Measurements from ENCODE around the gene KCNH2. TPM values are rescaled to one million over a fixed set of nuclear protein-coding genes. Genes with fewer than 3 reads are reported as not detected.
A peak's percentile ranks its signal among the peaks of the same experiment; 100 is the strongest.

KCNH2 gene
- total and polyA plus RNA-seq, 10 donors: 0.67 to 5.1 (median 2.3) TPM

DNA sequence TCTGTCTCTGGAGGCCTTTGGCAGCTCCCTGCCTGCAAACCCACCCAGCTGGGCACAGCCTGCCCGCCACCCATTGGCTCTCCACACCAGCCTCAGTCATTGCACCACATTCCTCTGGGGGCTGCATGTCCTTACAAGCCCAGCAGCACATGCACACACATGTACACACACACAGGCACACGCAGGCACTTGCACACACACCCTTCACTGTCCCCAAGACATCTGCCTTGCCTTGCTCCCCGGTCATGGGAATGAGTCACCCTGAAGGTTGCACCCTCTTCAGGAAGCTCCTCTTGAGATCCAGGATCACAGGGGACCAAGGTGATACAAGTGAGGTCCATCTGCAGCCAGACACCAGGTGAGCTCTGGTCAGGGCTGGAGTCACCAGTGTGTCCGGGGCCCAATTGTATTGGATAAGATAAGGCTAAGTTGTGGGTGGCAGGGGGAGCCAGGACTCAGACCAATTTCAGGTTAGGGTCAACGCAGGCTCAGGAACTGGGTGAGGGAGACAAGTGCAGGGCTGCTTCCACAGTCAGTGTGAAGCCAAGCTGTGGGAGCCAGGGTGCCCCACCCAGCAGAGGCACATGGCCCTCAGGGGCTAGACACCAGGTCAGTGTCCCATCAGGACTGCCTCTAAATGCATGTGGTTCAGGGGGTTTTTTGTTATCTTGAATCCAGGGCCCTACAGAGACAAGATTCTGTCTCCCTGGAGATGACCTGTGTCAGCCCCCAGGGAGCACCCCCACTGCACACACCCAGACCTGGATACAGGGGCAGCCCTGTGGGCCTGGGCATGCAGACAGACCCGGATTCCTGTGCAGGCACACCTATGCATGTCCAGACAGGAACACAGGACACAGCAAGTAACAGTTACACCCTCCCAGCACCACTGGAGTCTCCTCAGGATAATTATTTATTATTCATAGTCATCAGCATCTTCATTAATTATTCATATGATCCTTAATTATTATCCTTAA, 33.8 kb downstream of the KCNH2 start:
- TF ChIP-seq POLR2AphosphoS5 (IDR thresholded peaks at IDR 0.05) (no peak), POLR2A (IDR thresholded peaks at IDR 0.05) (no peak)
- TF ChIP-seq, protein P1, sequence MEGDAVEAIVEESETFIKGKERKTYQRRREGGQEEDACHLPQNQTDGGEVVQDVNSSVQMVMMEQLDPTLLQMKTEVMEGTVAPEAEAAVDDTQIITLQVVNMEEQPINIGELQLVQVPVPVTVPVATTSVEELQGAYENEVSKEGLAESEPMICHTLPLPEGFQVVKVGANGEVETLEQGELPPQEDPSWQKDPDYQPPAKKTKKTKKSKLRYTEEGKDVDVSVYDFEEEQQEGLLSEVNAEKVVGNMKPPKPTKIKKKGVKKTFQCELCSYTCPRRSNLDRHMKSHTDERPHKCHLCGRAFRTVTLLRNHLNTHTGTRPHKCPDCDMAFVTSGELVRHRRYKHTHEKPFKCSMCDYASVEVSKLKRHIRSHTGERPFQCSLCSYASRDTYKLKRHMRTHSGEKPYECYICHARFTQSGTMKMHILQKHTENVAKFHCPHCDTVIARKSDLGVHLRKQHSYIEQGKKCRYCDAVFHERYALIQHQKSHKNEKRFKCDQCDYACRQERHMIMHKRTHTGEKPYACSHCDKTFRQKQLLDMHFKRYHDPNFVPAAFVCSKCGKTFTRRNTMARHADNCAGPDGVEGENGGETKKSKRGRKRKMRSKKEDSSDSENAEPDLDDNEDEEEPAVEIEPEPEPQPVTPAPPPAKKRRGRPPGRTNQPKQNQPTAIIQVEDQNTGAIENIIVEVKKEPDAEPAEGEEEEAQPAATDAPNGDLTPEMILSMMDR (IDR thresholded peaks at IDR 0.05 in 8 of 11, conservative IDR thresholded peaks at IDR 0.05 in 3 of 11): no peak
- H3K9me3 ChIP-seq: no peaks in the 10 kb centered on the region
- no peak overlapping the region for H3K4me3 ChIP-seq
- peaks cover 0 to 41% (median 10%) of the 10 kb centered on the region in 7 donors for H3K27me3 ChIP-seq (replicated peaks in 1 of 7)
- intact Hi-C loops (cut with DNase I; ENCODE audit: low total_unique reads): no loop called here
- peak; percentile 60 for DNase-seq
- no peak overlapping the region for H3K27ac ChIP-seq
- H3K36me3 ChIP-seq: no peaks in the 10 kb centered on the region
- peaks cover 0 to 14% (median 7%) of the 10 kb centered on the region in 6 donors for H3K4me1 ChIP-seq
- WGBS, 5 donors: 80 to 91% (median 86%) methylated on average over 4 to 6 of the region's 6 CpGs

DNA sequence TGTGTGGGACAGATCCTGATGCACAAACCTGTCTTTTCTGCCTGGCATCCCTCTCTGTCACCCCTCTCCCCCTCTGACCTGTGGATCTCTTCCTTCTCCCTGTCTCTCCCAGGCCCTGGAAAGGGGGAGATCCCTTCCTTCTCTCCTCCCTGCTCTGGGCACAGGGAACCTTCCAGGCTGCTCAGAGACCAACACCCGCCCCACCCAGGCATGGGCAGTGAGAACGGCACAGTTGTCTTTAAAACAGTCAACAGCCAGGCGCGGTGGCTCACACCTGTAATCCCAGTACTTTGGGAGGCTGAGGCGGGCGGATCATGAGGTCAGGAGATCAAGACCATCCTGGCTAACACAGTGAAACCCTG, 34.7 kb downstream of the KCNH2 start:
- DNase-seq: no peak
- peaks cover 0 to 43% (median 10%) of the 10 kb centered on the region in 7 donors for H3K27me3 ChIP-seq (replicated peaks in 1 of 7)
- peaks cover under 1 to 17% (median 12%) of the 10 kb centered on the region in 6 donors for H3K4me1 ChIP-seq
- WGBS, 5 donors: 90 to 100% (median 94%) methylated on average over 6 of the region's 6 CpGs
- no peak for TF ChIP-seq POLR2A (IDR thresholded peaks at IDR 0.05)
- TF ChIP-seq POLR2AphosphoS5 (IDR thresholded peaks at IDR 0.05): no peak
- TF ChIP-seq, protein P1 (IDR thresholded peaks at IDR 0.05 in 8 of 11, conservative IDR thresholded peaks at IDR 0.05 in 3 of 11): no peak
- no peaks in the 10 kb centered on the region for H3K36me3 ChIP-seq
- intact Hi-C loops (cut with DNase I; ENCODE audit: low total_unique reads): no loop called here
- no peak overlapping the region for H3K27ac ChIP-seq
- no peak overlapping the region for H3K4me3 ChIP-seq
- H3K9me3 ChIP-seq: no peaks in the 10 kb centered on the region

DNA sequence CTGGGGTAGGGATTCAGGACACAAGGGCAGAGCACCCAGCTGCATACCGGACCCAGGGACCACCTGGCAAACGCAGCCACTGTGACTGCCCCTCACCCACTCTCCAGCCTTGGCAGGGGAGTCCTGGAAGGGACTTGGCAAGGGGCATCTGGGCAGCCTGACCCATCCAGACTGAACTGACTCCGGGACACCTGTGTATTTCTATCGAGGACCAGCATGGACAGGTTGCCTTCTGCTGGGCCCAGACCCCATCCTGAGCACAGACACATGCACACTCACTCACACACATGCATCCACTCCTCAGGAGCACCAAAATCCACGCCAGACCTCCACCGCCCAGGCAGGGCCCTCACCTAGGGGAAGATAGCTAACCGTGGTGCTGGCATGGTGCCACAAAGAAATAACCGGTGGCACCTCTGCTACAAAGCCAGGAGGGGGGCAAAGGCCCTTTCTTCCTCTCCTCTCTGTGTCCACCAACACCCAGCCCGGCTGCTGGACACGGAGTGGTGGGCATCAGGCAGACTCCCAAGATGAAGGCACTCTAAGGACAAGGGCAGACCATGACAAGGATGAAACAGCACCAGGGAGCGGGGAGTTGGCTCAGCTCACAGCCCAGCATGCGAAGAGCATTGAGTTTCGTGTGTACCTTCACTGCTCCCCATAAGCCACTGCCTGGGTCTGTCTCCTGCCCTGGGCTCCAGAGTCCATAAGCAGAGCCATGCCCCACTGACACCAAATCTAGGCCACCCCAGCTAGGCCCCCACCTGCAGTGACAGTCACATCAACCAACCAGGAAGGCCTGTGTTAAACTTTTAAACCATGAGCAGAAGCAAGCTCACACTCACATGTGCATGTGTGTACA, 35.3 kb downstream of the KCNH2 start:
- no peaks in the 10 kb centered on the region for H3K36me3 ChIP-seq
- peaks cover 4 to 24% (median 18%) of the 10 kb centered on the region in 6 donors for H3K4me1 ChIP-seq
- H3K27ac ChIP-seq: no peak overlapping the region
- H3K4me3 ChIP-seq: no peak overlapping the region
- H3K9me3 ChIP-seq: no peaks in the 10 kb centered on the region
- intact Hi-C loops (cut with DNase I; ENCODE audit: low total_unique reads): no loop called here
- WGBS, 5 donors: 73 to 79% (median 77%) methylated on average over 10 to 13 of the region's 13 CpGs
- DNase-seq: no peak
- H3K27me3 ChIP-seq (replicated peaks in 1 of 7): peaks cover 0 to 43% (median 7%) of the 10 kb centered on the region in 7 donors
- TF ChIP-seq POLR2A (IDR thresholded peaks at IDR 0.05) (no peak), POLR2AphosphoS5 (IDR thresholded peaks at IDR 0.05) (no peak)
- TF ChIP-seq, protein P1 (IDR thresholded peaks at IDR 0.05 in 8 of 11, conservative IDR thresholded peaks at IDR 0.05 in 3 of 11): no peak
